HG02870 (cell line): ENCODE results near the gene ADNP.
A peak's percentile ranks its signal among the peaks of the same experiment; 100 is the strongest.

ENCODE experiments used
- ATAC-seq: cut with Tn5 transposase; IDR thresholded peaks from one replicate; pipeline ENCODE4 v1.9.1; 2021; ENCODE audit warnings: mild to moderate bottlenecking, moderate library complexity; ENCODE audit not compliant: unreplicated experiment

Gene ADNP

DNA sequence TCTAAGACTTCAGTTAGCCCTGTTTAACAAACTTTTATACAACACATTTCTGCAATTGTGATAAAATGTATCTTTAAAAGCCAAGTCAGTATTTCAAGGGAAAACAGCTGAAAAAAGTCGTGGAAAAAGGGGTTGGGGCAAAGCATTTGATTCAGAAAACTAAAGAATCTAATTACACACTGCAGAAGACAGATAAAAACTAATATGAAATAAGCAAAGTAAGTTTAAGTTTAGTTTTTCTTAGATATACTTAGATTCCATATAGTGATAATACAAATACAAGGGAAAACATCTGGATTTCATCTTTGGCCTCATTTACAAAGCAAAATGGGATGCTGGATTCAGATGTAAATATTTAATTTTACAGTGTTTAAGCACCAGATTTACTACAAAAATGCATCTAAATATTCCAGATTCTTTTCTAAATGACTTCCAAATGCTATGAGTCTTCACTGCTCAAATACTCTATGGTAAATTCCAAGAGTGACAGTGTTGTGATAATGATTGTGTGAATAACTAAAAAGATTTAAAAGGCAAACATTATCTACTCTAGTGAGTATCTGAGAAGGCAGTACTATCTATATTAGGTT is 1.5 kb upstream of the ADNP start:
- no peak for ATAC-seq

DNA sequence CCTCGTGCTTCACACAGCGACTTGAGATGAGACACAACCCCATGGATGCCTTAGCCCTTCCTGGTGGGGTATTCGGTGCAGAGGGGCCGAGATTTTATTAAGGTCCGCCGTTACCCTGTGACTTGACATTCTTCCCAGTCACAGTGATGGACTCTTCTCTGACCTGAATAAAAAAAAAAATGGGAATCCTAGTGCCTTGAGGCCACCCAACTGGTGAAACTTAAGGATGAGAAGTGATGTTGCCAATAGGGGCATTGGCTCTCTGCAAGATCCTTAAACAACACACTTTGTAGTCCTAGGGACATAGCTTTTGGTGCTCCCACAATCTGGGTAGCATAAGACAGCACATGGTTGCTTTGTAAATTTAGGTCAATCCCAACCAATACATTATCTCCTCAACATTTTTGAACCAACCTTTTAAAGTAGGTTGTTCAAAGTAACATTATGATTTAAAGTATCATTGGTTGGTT is 814 bp upstream of the ADNP start:
- ATAC-seq, result no peak

DNA sequence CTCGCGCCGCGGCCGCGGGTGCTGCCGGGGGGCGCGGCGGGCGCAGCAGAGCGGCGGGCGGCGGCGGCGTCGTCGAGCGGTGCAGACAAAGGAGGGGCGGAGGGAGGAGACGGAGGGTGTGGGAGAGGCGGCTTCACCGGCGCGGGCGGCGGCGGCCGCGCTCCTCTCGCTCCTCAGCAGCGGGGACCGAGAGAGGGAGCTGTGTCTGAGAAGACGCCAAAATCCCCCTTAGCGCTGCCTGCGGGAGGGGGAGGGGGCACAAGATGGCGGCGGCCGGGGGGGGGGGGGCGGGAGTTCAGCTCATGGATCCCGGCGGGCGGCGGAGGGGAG is 296 bp downstream of the ADNP start:
- ATAC-seq, result peak; percentile 22

DNA sequence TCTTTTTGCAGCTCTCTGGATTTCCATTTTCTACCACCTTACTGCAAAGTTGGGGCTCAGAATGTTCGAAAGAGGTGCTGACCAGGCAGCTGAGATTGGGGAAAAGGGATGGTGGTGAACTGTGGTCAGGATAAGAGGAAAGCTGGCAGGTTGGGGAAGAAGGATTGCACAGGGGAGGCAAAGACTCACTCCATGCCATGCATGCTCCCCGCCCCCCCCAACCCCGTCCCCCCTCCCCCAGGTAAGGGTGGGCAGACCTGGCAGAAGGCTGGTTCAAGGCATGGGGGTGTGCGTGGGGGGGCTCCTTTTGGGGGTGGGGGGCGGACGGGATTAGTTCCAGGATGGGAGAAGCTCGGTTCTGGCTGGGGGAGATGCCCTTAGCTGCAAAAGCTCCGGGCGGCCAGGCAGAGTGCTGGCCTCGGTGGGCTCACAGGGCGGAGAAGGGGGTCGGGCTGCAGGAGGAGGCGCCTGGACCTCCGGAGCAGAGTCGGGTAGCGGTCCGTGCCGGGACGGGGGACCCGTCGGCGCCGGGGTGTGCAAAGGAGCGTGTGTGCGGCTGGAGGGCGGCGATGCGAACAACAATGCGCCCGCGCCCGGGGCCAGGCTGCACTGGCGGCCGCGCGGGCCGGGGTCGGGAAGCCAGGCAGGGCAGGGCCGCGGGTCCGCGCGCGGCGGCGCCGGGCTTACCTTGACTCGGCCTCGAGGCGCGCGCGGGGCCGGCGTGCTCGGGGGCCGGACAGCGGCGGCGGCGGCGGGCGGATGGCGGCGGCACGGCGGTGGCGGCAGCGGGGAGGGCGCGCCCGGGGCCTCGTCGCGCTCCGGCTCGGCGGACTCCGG is 880 bp downstream of the ADNP start:
- no peak for ATAC-seq

DNA sequence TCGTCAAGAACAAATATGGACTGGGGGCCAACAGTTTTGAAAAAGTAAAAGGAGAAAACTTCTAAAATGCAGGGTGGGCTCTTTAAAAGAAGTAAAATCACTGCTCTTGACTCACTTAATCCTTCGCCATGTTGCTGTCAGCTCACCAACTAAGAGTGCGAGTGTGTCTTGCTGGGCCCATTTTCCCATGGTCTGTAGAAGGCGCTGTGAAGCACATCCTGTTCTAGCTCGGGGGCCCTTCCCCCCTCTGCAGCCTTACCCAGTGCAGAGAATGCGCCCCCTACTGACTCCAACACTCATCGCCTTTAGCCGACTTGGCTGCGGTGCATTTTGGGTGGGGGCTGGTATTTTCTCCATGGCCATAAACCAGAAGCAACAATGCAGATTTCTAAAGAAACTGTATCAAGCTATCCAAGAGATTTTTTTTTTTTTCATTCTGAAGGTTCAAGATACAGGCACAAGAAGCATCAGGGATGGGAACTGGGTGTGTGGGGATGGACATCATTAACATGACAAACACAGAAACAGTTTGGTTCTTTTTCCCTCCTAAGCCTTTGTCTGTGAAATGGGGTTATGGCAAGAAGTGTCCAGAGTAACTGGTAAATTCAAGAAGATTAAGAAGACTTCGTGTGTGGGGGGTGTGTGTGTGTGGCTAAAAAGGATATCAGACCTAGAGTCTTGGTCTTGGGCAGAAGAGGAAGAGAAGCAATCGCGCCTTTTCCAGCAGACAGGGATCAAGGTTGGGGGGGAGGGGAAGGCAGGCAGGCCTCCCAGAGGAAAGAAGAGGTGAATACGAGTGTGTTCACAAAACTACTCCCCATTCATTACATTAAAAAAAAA is 1.7 kb downstream of the ADNP start:
- ATAC-seq, result peak; percentile 56

DNA sequence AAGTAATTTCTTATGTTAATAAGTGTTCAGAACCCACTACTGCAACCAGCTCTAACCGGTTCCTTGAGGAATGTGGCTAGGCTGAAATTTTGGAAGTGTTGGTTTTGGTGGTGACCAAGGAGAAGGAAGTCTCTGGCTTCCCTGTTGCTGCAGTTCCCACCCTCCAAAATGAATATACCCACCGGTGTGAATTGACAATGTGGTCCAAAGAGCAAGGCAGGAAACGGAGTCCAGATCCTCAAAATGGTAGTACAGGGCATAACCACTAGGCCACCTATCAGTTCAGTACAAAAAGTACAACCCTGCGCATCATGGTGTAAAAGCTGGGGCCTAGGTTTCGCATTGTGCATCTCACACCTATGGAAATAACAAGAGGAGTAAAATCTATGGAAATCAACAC is 2.8 kb downstream of the ADNP start:
- ATAC-seq, result no peak

DNA sequence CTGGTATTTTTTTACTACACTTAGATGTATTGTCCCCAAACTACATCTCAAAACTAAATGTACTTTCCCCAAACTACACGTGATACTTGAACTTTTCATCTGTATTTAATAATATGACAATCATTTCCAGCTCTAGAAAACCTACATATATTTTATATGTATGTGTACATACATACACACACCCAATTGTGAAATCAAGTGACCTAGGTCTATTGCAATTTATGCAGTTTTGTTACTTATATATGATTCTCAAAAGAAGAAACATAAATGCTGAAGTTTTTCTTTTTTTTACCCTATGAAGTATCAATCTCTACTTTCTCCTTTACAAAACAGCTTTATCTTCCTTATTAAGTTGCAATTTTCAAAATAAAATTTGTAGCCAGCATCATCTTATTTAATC is 4.7 kb downstream of the ADNP start:
- no peak for ATAC-seq

DNA sequence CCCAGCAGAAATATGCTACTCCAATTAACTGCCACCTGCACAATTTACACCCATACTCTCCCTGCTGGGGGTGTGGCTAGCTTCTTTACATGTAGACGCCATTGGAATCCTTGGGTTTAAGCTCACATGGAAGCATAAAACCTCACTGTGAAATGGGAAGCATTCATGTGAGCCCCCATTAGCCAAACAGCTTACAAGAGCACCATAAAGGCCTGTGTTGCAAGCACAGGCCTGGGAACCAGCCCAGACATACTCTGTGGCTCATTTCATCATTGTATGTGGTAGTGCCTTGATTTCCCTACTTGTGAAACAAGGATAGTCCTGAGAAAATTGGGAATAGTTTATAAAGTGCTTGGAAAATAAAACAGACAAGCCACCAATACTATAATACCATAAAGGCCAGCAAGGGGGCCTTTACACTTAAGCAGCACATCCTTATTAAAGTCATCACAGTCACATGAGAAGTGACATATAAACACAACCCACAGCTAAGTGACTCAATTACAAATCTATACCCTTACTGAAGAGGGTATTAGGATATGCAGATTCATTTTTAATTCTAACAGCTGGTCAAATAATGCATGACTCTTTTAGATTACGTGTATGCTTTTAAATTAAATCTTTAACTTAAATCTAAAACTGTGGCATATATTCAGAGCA is 6.8 kb downstream of the ADNP start:
- no peak for ATAC-seq

DNA sequence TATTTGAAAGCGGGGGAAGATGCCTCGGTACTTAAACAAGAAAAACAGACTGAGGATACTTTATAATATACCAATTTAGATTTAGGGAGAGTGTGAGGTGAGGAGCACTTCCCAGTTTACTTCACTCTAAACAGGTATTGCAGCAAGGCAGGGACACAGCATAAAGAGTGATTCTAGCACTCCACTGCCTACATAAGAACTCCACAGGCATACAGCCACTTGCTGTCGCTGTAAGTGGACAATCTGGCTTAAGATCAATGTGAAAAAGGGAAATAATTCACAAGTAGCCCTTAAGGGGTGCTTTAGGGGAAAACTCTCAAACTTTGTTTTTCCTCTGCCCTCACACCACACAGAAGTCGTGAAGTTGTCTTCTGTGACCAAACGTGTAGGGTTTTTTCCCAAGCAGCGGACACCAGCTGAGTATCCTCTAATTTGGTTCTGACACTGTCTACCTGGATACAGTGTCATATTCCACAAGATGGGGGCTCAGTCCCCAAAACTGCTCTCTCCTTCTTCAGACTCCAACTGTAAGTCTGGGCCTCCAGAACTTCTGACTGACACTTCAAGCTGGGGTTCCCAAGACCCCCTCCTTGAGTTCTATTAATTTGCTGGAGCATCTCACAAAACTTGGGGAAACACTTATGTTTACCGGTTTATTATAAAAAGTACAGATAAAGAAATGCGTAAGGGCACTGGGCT is 9.3 kb downstream of the ADNP start:
- no peak for ATAC-seq

DNA sequence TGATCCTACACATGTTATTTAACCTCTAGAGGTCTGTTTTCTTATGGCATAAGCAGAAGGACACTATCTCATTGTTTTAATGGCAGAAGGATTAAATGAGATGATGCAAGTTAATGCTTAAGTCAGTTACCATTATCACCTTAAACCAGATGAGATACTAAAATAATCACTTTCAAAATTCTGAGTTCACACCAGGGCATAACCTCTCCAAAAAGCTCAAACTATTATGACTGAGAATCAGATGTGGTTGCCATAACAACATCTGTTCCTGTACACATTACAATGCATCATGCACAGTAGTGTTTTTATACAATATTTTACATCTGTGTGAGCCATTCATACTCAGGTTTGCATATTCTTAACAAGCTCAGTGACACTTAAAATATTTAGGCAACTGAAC is 10.2 kb downstream of the ADNP start:
- ATAC-seq, result no peak

DNA sequence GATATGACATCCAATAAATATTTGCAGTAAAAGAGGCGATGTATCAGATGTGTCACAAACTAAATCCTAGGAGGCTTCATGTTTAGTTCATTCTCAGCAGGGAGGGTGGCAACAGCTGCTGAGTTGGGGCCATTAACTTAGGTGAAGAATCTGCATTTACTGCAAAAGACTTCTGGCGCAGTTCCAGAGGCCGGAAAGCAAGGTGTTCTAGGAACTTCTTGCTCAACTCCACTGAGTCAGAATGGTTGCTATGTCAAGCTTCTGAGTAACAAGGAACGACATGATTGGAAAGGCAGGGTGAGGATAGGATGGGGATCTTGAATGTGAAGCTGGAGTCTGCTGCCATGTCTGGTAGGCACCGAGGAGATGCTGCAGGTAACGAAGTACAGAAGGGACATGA is 11.7 kb downstream of the ADNP start:
- ATAC-seq, result no peak

DNA sequence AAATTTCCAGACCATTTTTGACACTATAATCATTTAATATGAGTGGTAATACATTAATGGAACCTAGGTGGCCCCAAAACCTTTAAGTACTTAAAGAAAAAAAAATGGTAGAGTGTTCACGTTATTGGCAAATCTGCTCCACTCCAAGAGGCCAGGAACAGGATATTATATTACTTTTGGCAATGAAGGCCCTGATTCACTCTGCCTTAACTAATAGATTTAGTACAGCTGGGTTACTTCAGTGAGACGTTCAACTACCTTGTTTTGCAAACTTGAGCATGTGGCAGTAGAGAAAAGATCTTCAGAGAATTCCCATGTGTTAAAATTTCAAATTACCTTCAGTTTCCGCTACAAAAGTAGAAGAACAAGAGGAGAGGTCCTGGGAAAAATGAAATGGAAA is 12.8 kb downstream of the ADNP start:
- ATAC-seq, result no peak

DNA sequence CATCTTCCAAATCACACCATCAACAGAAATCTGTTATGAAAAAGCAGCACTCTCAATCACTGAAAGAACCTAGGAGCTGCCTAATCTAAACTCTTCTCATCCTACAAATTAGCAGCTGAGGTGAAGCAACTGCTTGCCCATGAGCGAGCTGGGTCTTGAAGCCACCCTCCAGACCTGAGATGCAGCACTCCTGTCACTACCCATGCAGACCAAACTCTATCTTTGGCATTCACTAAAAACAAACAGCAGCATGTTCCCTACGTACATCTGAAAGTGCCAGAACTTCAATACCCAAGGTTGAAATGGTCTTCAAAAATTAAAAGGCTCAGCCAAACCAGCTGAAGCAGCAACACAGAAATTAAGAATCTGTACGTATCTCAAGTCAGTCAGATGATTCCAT is 14.3 kb downstream of the ADNP start:
- ATAC-seq, result no peak

DNA sequence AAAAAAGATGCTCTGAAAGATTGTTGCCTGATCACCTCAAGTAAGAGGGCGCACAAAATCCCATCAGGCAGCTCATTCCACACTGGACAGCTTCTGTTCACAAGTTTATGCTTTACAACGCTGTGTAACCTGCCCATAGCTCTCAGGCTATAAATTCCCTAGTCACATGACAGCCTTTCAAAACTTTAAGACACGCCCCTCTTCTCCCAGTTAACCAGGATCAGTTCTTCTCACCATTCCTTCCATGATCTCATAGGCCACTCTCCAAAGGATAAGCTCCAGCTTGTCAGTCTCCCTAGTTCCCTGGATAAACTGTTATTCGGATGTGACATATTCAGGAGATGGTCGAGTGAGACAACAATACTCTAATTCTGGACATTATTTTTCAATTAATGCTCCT is 15.0 kb downstream of the ADNP start:
- ATAC-seq, result no peak

DNA sequence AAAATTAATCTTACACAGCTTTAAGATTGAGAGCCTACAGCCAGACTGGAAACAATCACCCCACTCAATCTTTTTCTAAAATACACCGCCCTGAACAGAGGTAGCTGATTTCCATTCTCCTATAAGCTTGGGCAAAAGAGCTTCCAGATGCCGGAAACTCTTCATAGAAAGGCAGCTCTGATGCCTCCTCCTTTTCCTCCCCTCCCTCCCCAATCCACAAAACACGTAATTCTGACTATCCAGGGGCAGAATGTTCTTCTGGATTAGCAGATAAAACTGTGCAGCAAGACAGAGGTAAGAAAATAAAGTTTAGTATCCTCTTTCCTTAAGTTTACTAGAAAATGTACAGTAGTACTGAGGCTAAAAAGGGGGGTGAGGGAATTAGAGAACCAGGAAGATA is 15.8 kb downstream of the ADNP start:
- no peak for ATAC-seq

DNA sequence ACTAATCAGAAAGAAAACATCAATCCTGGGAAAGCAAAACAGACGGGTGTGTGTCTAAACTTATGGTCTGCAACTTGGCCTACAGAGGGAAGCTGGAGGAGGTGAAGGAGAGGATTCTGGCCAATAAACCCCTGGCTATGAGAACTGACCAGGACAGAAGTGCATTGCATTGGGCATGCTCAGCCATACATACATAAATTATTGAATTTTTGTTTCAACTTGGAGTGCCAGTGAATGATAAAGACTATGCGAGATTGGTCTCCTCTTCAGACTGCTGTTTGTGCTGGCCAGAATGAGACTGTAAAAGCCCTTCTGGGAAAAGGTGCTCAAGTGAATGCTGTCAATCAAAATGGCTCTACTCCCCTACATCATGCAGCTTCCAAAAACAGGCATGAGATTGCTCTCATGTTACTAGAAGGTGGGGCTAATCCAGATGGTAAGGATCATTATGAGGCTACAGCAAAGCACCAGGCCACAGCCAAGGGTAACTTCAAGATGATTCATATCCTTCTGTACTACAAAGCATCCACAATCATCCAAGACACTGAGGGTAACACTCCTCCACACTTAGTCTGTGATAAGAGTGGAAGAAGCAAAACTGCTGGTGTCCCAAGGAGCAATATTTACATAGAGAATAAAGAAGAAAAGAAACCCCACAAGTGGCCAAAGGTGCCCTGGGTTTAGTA is 17.4 kb downstream of the ADNP start:
- ATAC-seq, result peak; percentile 46

DNA sequence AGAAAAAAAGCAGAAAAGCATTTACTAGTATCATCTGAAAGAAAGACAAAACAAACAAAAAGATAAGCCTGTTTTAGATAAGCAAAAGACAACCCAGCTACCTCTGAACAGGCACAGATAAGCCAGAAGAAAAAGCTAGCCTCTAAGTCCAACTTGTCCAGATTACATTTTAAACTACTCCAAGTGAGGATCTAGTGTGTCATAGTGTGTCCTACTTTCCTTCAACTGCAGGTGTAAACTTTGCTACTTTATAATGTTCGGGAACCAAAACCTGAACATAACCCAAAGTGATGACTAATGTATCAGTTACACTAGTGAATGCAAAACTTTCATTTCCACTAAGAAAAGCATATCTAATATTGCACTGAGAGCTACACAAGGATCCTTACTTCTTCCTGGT is 19.5 kb downstream of the ADNP start:
- peak; percentile 44 for ATAC-seq

DNA sequence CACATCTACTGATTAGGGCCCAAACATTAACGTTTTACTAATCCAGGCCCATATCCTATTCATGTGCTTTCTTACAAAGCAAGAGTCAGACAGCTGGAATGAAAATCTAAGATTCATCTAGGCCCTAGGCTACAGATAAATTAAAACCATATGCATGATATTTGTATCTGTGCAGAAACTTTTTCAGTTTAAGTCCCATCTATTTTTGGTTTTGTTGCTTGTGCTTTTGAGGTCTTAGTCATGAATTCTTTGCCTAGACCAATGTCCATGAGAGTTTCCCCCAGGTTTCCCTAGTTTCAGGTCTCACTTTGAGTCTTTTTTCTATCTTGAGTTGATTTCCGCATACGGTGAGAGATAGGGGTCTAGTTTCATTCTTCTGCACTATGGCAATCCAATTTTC is 20.2 kb downstream of the ADNP start:
- ATAC-seq, result no peak

DNA sequence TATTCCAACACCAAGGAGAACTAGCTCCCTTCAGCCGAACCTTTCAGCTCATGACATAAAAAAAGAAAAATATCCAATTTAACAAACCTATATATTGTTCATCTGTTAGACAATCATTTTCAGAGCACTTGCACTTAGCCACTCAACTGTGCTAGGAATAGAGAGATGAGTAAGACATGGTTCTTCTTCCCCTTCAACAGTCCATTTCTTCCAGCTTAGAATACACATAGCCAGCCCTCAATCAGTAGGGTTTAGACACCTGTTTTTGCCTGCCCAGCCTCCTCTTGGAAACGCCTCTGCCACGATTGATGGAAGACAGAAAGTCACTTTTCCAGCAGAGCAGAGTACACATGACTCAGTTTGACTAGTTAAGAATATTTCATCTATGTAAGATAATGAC is 21.8 kb downstream of the ADNP start:
- no peak for ATAC-seq

DNA sequence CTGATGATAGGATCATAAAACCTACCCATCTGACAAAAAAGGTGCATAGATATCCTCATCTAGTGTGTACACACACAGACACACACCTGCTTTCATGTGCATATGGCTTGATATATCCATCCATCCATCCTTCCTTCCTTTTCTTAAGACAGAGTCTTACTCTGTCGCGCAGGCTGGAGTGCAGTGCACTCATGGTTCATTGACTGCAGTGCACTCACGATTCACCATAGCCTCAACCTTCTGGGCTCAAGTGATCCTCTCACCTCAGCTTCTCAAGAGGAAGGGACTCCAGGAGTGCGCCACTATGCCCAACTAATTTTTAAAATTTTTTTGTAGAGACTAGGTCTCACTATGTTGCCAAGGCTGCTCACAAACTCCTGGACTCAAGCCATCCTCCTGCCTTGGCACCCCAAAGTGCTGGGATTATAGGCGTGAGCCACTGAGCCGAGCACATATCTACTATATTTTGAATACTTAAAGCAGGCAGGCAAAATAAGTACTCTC is 27.1 kb downstream of the ADNP start:
- ATAC-seq, result no peak
